Activated naive CD4-positive, alpha-beta T cell treated with anti-CD3 and anti-CD28 coated beads, Interleukin-2, amount 10 ng/mL, durations not matched to agents 7 days and 5 days (primary cell): ENCODE measurements around the gene ITPRID1.
A peak's percentile ranks its signal among the peaks of the same experiment; 100 is the strongest.
"Not testable (repeated sequence)": the region's sequence is repeated elsewhere in the genome, so short reads cannot be mapped to it uniquely, and the experiment has no call there.

Source experiments
- CTCF ChIA-PET: fragments of 350-600 bp; sonication (Branson Sonifier 250); formaldehyde crosslinking; loops from one replicate; lab custom pipeline; 2021; ENCODE audit warnings: antibody characterized with exemption; lab: Charles Lee
- DNase-seq: peaks from one replicate; pipeline ENCODE4 v3.0.0-alpha.2; 2020
- H3K27ac Mint-ChIP-seq: one replicate; pipeline ENCODE4 v1.8.0; 2021; ENCODE audit warnings: mild to moderate bottlenecking, moderate library complexity, mixed read lengths
- H3K27me3 Mint-ChIP-seq: one replicate; pipeline ENCODE4 v1.8.0; 2021; ENCODE audit warnings: mild to moderate bottlenecking, mixed read lengths
- H3K36me3 Mint-ChIP-seq: one replicate; pipeline ENCODE4 v1.8.0; 2021; ENCODE audit warnings: mixed read lengths
- H3K4me1 Mint-ChIP-seq: one replicate; pipeline ENCODE4 v1.8.0; 2021; ENCODE audit warnings: mixed read lengths
- H3K4me3 Mint-ChIP-seq: one replicate; pipeline ENCODE4 v1.8.0; 2021; ENCODE audit warnings: mild to moderate bottlenecking, moderate library complexity, mixed read lengths
- H3K9me3 Mint-ChIP-seq: one replicate; pipeline ENCODE4 v1.8.0; 2021; ENCODE audit warnings: mixed read lengths

Gene ITPRID1

GRCh38 chr7:31513790-31514189 is at the start of gene ITPRID1:
Gene ITPRID1, plus strand, starts transcription at chr7:31514090. Its CDS starts 38,935 bp downstream, at chr7:31553025.
- Mint-ChIP-seq H3K9me3 (peaks cover 28% of the 10 kb centered on the region), H3K4me1 (no peaks in the 10 kb centered on the region), H3K27ac (no peak within 1 kb of the TSS), H3K4me3 (no peak within 1 kb of the TSS), H3K36me3 (no peaks in the 10 kb centered on the region), H3K27me3 (no peaks in the 10 kb centered on the region)
- CTCF ChIA-PET, result no interaction called here
- no peak for DNase-seq

GRCh38 chr7:31464601-31465000 is 49.3 kb upstream of the ITPRID1 start:
- Mint-ChIP-seq H3K9me3 (peaks cover 4% of the 10 kb centered on the region), H3K36me3 (no peaks in the 10 kb centered on the region), H3K27ac (no peak overlapping the region), H3K4me3 (no peak overlapping the region), H3K27me3 (no peaks in the 10 kb centered on the region), H3K4me1 (no peaks in the 10 kb centered on the region)
- DNase-seq, result no peak
- CTCF ChIA-PET, result interaction anchor here (1.0 kb wide), 1 partner anchor 12 kb away, joined by 3 read pairs; no protein-coding TSS in a partner anchor

GRCh38 chr7:31465285-31465684 is 48.6 kb upstream of the ITPRID1 start:
- DNase-seq, result no peak
- CTCF ChIA-PET, result interaction anchor here (1.0 kb wide), 1 partner anchor 13 kb away, joined by 3 read pairs; no protein-coding TSS in a partner anchor
- H3K9me3 Mint-ChIP-seq, result peaks cover 3% of the 10 kb centered on the region
- no peak overlapping the region for H3K27ac Mint-ChIP-seq
- no peaks in the 10 kb centered on the region for H3K36me3 Mint-ChIP-seq
- H3K4me3 Mint-ChIP-seq, result no peak overlapping the region
- H3K27me3 Mint-ChIP-seq, result no peaks in the 10 kb centered on the region
- no peaks in the 10 kb centered on the region for H3K4me1 Mint-ChIP-seq

DNA sequence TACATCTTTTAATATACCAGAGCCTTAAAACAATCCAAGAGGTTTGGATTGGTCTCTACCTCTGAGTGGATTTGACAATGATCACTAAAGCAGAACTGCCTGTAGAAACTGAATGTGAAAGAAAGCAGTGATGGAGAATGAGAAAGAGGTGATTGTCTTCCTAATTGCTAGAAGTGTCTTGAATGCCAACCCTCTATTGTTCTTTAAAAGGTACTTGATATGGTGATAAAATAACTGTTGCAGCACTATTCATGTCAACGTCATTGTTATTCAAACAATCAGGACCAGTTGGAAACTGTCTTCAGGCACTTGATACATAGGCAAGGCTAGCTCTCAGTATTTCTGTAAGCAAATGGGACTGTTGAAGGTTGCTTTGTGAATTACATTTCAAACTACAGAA is 47.9 kb upstream of the ITPRID1 start:
- Mint-ChIP-seq H3K4me1 (no peaks in the 10 kb centered on the region), H3K4me3 (no peak overlapping the region), H3K36me3 (no peaks in the 10 kb centered on the region), H3K27me3 (no peaks in the 10 kb centered on the region), H3K9me3 (peaks cover 2% of the 10 kb centered on the region), H3K27ac (no peak overlapping the region)
- DNase-seq, result no peak
- CTCF ChIA-PET, result no interaction called here

DNA sequence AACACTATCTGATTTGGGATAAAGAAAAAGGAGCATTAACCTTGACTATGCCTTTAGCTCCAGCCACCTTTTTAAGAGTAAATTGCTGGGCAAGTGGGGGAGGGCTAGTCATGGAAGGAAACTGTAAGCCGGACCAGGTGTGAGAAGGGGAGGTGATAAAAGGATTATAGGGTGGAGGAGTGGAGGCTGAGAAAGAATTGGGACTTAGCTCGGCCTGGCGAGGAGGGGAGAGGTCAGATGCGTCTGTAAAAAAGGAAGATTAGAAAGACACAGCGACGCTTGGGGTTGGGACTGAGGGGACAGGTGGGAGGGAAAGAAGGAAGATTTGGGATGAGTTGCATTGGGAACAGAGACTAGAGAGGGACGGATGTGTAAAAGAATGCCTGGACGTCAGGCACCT is 43.0 kb upstream of the ITPRID1 start:
- H3K36me3 Mint-ChIP-seq, H3K27me3 Mint-ChIP-seq, H3K9me3 Mint-ChIP-seq, CTCF ChIA-PET, H3K4me3 Mint-ChIP-seq, H3K27ac Mint-ChIP-seq, H3K4me1 Mint-ChIP-seq, DNase-seq: not testable (repeated sequence)

- H3K4me3 Mint-ChIP-seq, result no peak overlapping the region
- no peaks in the 10 kb centered on the region for H3K4me1 Mint-ChIP-seq
- no peak for DNase-seq
- peaks cover 2% of the 10 kb centered on the region for H3K9me3 Mint-ChIP-seq
- CTCF ChIA-PET, result interaction anchor here (1.1 kb wide), 1 partner anchor 12 kb away, joined by 3 read pairs; no protein-coding TSS in a partner anchor
- no peaks in the 10 kb centered on the region for H3K36me3 Mint-ChIP-seq
- H3K27ac Mint-ChIP-seq, result no peak overlapping the region
- no peaks in the 10 kb centered on the region for H3K27me3 Mint-ChIP-seq
Measured at GRCh38 chr7:31475368-31475767, 38.5 kb upstream of the ITPRID1 start.

DNA sequence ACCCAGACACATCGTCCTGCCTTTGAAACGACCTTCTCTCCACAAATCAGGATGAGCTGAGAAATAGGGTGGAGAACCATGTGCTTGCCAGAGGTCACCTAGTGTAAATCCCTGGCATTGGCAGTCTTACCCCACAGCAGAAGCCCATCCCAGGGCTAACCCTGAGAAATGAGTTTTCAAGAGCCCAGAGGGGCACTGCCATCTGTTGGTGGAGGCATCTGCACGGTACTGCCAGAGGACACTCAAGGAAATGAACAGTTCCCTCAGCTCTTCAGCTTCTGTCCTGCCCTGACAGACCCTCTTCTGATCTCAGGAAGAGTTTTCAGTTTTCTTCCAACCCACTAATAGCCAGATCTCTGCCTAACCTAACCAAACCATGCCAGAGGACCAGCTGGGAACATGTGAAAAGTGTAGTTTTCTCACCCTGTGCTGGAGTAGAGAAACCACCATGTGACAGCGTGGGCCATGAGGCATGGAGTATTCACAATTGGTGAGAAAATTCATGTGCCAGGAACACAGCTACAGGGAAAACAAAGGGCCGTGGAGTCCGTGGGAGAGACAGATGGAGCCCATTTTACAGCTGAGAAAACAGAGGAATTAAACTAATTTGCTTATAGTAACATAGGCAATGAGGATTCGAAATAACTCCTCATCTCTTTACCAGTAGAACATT is 37.7 kb upstream of the ITPRID1 start:
- peaks cover 2% of the 10 kb centered on the region for H3K9me3 Mint-ChIP-seq
- no peaks in the 10 kb centered on the region for H3K36me3 Mint-ChIP-seq
- DNase-seq, result no peak
- no peaks in the 10 kb centered on the region for H3K27me3 Mint-ChIP-seq
- no peaks in the 10 kb centered on the region for H3K4me1 Mint-ChIP-seq
- H3K27ac Mint-ChIP-seq, result no peak overlapping the region
- no peak overlapping the region for H3K4me3 Mint-ChIP-seq
- CTCF ChIA-PET, result interaction anchor here (0.6 to 1.1 kb wide), 2 partner anchors 11 to 32 kb away, joined by 3 to 5 read pairs; no protein-coding TSS in a partner anchor

DNA sequence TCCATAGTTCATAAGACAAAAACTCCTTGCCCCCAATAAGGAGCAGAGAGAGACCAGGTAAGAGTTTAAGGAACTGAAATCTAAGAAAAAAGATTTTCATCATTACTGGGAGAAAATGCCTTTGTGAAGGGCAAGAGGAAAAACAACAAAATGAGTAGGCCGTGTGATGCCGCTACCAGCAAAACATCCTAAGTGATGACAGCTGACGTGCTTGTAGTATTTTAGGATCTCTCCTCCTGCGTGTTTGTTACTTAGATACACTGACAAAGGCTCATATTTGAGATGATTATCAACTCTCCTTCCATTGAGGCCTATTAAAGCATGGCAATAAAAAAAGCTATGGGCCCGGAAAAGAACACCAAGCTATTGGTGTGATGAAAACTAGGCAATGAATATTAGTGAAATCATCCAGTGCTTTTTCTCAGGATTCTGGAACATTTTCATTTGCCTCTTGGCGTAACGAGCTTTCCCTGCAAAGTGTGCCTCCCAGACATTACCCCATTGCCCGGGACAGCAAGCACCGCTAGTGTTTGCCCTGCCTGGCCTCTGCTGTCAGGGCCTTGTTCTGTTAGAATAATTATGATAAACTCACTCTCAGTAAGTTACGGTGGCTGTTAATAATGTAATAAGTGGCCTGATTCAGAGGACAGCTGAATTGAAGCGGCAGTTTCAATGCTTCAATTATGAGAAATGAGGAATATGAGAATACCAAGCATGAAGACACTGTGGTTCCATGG is 36.8 kb upstream of the ITPRID1 start:
- no peaks in the 10 kb centered on the region for H3K36me3 Mint-ChIP-seq
- H3K4me1 Mint-ChIP-seq, result no peaks in the 10 kb centered on the region
- H3K27me3 Mint-ChIP-seq, result no peaks in the 10 kb centered on the region
- peaks cover 2% of the 10 kb centered on the region for H3K9me3 Mint-ChIP-seq
- no peak for DNase-seq
- no peak overlapping the region for H3K27ac Mint-ChIP-seq
- CTCF ChIA-PET, result interaction anchor here (0.6 kb wide), 1 partner anchor 33 kb away, joined by 5 read pairs; no protein-coding TSS in a partner anchor
- no peak overlapping the region for H3K4me3 Mint-ChIP-seq

GRCh38 chr7:31478018-31478417 is 35.9 kb upstream of the ITPRID1 start:
- H3K27ac Mint-ChIP-seq, result no peak overlapping the region
- CTCF ChIA-PET, result no interaction called here
- H3K27me3 Mint-ChIP-seq, result no peaks in the 10 kb centered on the region
- no peak overlapping the region for H3K4me3 Mint-ChIP-seq
- no peak for DNase-seq
- no peaks in the 10 kb centered on the region for H3K36me3 Mint-ChIP-seq
- H3K9me3 Mint-ChIP-seq, result peaks cover 2% of the 10 kb centered on the region
- no peaks in the 10 kb centered on the region for H3K4me1 Mint-ChIP-seq

GRCh38 chr7:31478721-31479120 is 35.2 kb upstream of the ITPRID1 start:
- H3K9me3 Mint-ChIP-seq, result peaks cover 2% of the 10 kb centered on the region
- no peaks in the 10 kb centered on the region for H3K36me3 Mint-ChIP-seq

DNA sequence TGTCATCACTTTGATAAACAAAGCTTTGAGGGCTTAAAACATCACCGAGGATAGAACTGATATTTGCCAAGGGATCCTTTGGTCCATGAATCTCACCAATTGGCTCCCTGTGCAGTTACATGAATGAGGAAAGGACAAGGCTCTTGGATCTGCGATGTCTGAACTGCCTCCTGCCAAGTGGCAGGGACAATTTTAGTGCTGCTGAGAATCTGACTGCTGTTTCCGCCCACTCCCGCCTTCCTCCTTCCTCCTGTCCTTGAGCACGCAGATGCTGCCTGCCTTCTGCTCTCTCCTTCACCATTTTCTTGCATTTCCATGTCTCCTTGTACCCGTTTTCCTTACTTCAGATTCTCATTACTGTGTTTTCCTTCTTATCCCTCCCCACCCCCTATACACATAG is 26.8 kb upstream of the ITPRID1 start:
- Mint-ChIP-seq H3K9me3 (peaks cover 3% of the 10 kb centered on the region), H3K27ac (no peak overlapping the region), H3K27me3 (no peaks in the 10 kb centered on the region), H3K4me1 (no peaks in the 10 kb centered on the region), H3K36me3 (no peaks in the 10 kb centered on the region), H3K4me3 (no peak overlapping the region)
- DNase-seq, result no peak
- CTCF ChIA-PET, result interaction anchor here (0.9 to 2.5 kb wide), 3 partner anchors 11 to 353 kb away, joined by 3 to 9 read pairs (median 8); no protein-coding TSS in a partner anchor

More at GRCh38 chr7:31478721-31479120, 35.2 kb upstream of the ITPRID1 start:
- Mint-ChIP-seq H3K4me3 (no peak overlapping the region), H3K27me3 (no peaks in the 10 kb centered on the region), H3K4me1 (no peaks in the 10 kb centered on the region), H3K27ac (no peak overlapping the region)
- DNase-seq, result no peak
- CTCF ChIA-PET, result no interaction called here

DNA sequence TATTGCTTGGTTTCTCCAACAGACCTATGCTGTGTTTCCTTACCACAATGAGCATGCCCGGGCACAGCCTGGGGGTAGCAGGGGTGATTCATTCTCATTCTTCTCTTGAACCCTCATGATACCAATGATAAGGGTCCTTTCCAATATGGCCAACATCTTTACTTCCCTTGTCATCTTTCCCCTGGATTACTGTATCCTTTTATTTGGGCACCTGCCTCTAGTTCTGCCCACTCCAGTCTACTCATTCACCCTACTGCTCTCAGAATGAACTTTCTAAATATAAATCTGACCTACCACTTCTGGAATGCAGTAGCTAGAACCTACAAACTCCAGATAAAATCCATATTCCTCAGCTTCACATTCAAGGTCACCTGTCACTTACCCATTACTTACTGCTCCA is 26.4 kb upstream of the ITPRID1 start:
- H3K27ac Mint-ChIP-seq, result no peak overlapping the region
- no peaks in the 10 kb centered on the region for H3K36me3 Mint-ChIP-seq
- H3K9me3 Mint-ChIP-seq, result peaks cover 3% of the 10 kb centered on the region
- H3K4me1 Mint-ChIP-seq, result no peaks in the 10 kb centered on the region
- CTCF ChIA-PET, result interaction anchor here (0.9 to 2.5 kb wide), 3 partner anchors 12 to 353 kb away, joined by 3 to 9 read pairs (median 8); no protein-coding TSS in a partner anchor
- no peak for DNase-seq
- no peaks in the 10 kb centered on the region for H3K27me3 Mint-ChIP-seq
- no peak overlapping the region for H3K4me3 Mint-ChIP-seq

GRCh38 chr7:31488562-31489203 is 25.2 kb upstream of the ITPRID1 start:
- H3K27me3 Mint-ChIP-seq, result no peaks in the 10 kb centered on the region
- no peak overlapping the region for H3K27ac Mint-ChIP-seq
- H3K4me1 Mint-ChIP-seq, result no peaks in the 10 kb centered on the region
- no peak overlapping the region for H3K4me3 Mint-ChIP-seq
- H3K36me3 Mint-ChIP-seq, result no peaks in the 10 kb centered on the region
- peak; percentile 50 for DNase-seq
- CTCF ChIA-PET, result interaction anchor here (1.0 to 2.5 kb wide), 3 partner anchors 45 to 355 kb away, joined by 3 to 9 read pairs (median 8); no protein-coding TSS in a partner anchor
- H3K9me3 Mint-ChIP-seq, result peaks cover 3% of the 10 kb centered on the region

GRCh38 chr7:31490796-31491314 is 23.0 kb upstream of the ITPRID1 start:
- H3K36me3 Mint-ChIP-seq, result no peaks in the 10 kb centered on the region
- H3K27ac Mint-ChIP-seq, result no peak overlapping the region
- CTCF ChIA-PET, result interaction anchor here (1.6 kb wide), 1 partner anchor 47 kb away, joined by 5 read pairs; no protein-coding TSS in a partner anchor
- no peak overlapping the region for H3K4me3 Mint-ChIP-seq
- H3K27me3 Mint-ChIP-seq, result no peaks in the 10 kb centered on the region
- no peaks in the 10 kb centered on the region for H3K4me1 Mint-ChIP-seq
- no peak for DNase-seq
- H3K9me3 Mint-ChIP-seq, result peaks cover 3% of the 10 kb centered on the region
